CD4-positive, alpha-beta T cell treated with Interleukin-4 for 4 hours (primary cell): Measurements from ENCODE around the gene SHROOM3.
"Not testable (repeated sequence)": the region's sequence is repeated elsewhere in the genome, so short reads cannot be mapped to it uniquely, and the experiment has no call there.

Experiments
- DNase-seq: peaks from one replicate; pipeline ENCODE4 v3.0.0-alpha.2; 2020

SHROOM3 gene

DNA sequence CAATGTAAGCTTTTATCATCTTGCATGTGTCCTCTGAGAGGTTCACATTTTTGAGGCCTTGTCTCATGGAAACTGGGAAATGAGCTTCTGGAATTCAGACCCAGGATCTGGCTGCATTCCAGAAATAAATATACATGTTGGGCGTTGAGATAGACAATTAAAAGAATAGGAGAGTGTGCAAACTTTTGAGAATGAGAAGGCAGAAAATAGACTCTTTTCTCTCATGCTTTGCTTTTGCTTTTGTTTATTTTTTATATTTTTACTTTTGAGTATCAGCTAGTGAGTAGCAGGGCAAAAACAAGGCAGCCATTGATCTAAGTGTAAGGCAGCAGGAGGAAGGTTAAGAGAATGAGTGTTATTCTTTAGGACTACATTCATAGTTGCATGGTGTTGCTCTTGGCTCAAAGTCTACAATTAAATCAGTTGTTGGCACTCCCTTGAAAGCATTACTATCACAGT is 12.4 kb downstream of the SHROOM3 start:
- no peak for DNase-seq

- DNase-seq = no peak
Measured at GRCh38 chr4:76448211-76448610, 13.2 kb downstream of the SHROOM3 start.

DNA sequence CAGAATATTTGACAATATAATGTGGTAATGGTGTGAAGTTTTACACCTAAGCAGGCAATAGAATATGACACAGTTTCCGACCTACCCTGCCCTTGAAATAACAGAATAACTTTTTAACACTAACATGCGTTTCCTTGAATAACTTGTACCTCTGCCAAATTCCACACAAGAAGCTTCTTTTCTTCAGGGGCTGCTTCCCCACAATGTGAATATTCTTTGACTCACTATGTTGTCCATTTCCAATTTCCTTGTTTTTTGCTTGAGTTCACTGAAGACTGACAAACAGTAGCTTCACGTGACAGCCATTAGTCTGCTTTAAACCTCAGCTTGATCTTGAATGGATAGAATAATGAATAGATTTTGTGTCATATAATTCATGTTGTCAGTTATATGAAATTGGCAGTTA is 14.3 kb downstream of the SHROOM3 start:
- no peak for DNase-seq

DNA sequence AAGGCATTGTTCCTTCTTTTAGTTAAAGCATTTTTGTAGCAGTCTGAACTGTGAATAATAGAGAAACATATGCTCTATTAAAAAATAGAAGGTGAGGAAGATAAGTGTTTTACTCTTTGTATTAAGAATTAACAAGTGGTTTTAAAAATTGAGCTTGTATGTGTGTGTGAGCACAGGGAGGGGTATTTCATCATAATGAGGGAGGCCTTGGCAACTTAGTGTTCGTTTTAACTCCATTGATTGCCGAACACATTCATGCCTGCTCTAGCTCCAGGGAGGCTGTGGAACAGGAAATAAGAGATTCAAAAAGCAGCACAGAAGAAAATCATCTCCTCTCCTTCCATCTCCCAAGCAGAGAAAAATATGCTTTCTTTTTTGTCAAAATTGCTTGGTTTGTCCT is 14.8 kb downstream of the SHROOM3 start:
- no peak for DNase-seq

DNA sequence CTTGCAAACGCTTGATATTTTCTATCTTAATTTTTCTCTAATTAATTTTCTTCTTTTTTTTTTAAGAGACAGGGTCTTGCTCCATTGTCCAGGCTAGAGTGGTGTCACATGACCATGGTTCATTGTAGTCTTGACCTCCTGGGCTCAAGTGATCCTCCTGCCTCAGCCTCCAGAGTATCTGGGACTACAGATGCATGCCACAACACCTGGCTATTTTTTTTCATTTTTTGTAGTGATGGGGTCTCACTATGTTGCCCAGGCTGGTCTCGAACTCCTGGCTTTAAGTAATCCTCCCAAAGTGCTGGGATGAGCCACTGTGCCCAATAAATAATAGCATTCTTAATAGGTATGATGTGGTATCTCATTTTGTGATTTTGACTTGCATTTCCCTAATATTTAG is 18.2 kb downstream of the SHROOM3 start:
- no peak for DNase-seq

GRCh38 chr4:76454073-76454472 is 19.0 kb downstream of the SHROOM3 start:
- not testable (repeated sequence) for DNase-seq

DNA sequence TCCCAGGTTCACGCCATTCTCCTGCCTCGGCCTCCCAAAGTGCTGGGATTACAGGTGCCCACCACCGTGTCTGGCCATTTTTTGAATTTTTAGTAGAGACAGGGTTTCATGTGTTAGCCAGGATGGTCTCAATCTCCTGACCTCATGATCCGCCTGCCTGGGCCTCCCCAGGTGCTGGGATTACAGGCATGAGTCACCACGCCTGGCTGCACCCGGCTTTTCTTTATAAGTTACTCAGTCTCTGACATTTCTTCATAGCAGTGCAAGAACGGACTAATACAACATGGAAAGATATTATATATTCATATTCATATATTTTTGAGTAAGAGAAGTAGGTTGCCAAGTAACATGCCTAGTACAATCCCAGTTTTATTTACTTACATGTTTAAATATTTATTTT is 22.9 kb downstream of the SHROOM3 start:
- DNase-seq = no peak

GRCh38 chr4:76458297-76458696 is 23.3 kb downstream of the SHROOM3 start:
- DNase-seq = no peak

DNA sequence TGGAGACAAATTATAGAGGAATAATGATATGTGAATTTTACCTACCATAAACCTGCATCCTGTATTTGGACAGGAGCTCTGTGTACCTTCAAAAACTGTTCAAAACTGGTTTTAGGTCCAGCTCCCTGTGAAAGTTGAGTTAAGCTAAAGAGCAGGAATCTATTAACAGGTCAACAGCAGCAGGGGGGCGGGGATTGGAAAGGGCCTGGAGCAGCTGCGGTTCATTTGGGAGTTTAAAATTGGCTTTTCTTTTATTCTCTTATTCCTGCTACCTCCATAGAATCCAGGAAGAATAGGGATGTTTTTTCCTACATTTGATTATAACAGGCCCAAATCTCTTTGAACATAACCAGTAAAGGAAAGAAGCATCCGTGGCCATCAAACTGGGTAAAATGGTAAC is 23.8 kb downstream of the SHROOM3 start:
- no peak for DNase-seq

DNA sequence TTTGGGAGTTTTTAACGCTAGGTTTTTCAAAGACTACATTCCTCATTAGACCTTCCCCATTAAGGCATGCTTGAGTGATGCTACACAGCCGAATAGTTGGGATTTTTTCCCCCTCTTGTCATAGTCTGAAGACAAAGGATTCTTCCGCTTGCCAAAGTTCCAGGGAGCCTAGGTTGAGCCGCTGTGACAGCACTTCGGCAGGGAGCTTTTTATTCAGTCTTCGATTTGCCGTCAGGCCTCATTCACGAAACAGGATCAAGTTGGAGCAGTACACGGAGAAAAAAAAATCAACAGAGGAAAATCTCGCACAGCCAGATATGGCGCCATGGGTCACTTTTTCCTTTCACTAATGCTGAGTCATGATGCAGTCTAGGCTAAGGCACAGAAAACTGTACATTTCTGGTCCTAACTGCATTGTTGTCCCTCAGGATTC is 24.3 kb downstream of the SHROOM3 start:
- no peak for DNase-seq

GRCh38 chr4:76463568-76463967 is 28.5 kb downstream of the SHROOM3 start:
- DNase-seq = no peak

GRCh38 chr4:76470064-76470463 is 35.0 kb downstream of the SHROOM3 start:
- no peak for DNase-seq

- no peak for DNase-seq
Measured at GRCh38 chr4:76470532-76470931, 35.5 kb downstream of the SHROOM3 start.

- no peak for DNase-seq
Measured at GRCh38 chr4:76476571-76476970, 41.5 kb downstream of the SHROOM3 start.

- DNase-seq = no peak
Measured at GRCh38 chr4:76484654-76485053, 49.6 kb downstream of the SHROOM3 start.

GRCh38 chr4:76485450-76485849 is 50.4 kb downstream of the SHROOM3 start:
- no peak for DNase-seq

DNA sequence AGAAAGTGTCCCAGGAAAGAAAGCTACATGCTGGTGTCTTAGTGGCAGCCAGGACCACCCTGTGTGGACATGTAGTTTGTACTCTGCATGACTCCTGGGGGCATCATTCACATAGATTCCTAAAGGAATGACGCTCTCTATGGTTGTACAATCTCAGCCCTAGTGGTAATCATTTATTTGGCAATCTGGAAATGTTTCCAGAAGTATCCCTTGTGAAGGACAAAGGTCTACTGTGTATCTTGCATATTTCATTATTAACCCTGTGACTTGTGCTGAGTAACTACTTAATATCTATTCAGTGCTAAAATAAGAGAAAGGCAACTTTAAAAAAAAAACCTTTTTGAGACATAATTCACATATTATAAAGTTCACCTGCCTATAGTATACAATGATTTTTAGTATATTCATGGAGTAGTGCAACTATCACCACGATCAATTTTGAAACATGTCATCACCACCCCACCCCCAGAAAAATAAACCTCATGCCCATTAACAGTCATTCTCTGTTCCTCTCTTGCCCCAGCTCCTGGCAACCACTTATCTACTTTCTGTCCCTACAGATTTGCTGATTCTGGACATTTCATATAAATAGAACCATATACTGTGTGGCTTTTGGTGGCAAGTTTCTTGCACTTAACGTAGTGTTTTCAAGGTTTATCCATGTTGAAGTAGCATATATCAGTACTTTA is 51.7 kb downstream of the SHROOM3 start:
- no peak for DNase-seq

- DNase-seq = no peak
Measured at GRCh38 chr4:76487621-76488020, 52.6 kb downstream of the SHROOM3 start.

DNA sequence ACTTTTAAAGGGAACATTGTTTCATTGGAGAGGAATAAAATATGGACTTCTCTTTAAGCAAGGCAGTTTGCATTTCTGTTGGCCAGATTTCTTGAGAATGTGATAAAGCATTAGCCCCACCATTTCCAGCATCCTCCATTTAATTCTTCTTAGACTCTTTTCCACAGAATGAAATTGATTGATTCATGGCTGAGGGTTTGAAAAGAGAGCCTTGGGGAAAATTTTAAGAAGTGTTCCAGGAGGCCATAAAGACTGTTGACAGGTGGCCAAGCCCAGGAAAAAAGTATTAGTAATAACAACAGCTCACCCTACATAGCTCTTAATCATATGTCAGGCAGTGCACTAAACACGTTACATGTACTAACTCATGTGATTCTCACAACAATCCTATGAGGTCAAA is 53.4 kb downstream of the SHROOM3 start:
- DNase-seq = no peak

- DNase-seq = no peak
Measured at GRCh38 chr4:76488888-76489685, 54.1 kb downstream of the SHROOM3 start.

DNA sequence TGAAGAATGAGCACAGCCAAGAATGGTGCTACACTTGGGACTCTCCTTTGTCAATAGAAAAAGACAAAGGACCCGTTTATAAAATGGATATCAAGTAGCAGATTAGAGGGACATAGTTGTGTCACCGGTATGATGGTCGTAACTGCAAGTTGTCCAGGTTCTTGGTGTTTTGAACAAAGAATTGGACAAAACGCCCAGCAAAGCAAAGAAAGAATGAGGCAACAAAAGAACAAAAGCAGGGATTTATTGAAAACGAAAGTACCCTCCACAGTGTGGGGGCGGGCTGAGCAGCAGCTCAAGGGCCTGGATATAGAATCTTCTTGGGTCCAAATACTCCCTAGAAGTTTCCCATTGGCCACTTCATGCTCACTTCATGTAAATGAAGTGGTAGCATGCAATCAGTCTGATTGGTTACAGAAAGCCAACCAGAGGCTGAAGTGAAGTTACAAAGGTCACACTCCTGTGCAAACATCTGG is 54.7 kb downstream of the SHROOM3 start:
- DNase-seq = no peak

DNA sequence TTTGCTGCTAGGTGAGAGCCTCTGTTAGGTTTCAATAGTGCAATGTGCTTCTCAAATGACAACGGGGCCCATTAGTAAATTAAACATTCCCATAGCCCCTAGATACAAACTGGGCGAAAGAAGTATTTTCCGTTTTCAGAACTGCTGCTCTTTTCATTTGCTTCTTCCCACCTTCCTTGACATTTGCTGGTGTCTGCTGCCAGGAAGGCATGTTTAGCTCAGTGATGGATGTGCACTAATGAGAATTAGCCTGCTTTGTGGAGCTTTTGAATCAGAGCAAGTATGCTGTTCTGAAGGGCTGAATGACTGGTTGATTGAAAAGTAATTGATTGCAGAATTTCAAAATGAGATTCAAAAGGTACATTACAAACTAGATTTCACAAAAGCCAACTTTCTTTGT is 57.0 kb downstream of the SHROOM3 start:
- DNase-seq = no peak

DNA sequence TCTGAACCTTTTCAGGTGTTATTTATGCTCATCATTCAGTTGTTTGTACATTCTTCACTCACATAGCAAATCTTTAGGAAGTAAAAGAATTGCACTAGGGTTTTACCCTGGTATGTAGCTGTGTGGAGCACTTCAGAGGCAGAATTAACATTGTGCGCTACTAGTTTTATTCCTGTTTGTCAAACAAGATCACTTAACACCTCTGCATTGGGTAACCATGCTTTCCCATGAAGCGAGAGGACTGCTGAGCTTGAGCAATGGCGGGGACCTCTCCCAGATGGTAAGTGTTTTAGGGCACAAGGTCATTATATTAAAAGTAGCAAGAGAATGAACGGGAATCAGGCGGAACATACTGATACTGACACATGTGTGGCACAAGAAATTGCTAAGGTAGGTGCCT is 59.2 kb downstream of the SHROOM3 start:
- DNase-seq = no peak

DNA sequence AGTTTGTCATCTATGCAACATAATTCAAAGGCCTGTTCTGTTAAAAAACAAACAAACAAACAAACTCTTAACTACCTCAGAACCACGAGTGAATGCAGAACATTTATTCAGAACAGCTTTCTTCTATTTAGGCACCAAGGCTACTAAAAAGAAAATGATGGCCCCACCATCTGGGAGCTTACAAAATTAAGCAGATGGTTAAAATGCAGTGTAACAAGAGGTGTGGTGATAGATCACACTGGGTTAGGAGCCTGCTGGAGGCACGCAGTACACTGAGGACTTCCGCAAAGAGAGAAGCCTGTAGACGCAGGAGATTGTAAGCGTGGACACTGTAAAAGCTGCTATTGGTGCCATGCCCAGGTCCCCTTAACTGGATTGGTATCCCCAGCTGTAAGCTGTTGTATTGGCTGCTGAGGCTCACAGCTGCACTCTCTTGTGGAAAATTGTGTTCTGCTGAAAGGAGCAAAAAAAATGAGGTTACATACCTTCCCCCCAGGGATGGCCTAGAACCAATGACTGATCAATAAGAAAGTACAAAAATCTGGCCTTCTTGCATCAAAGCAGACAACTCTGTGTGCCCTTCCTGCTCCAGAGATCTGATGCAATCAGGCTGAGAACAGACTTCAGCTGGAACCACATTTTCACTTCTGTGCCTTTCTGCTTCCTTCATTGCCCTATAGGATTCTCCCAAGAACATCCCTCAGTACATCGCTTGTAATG is 60.0 kb downstream of the SHROOM3 start:
- DNase-seq = no peak
